GM12878 (cell line): ENCODE data around the gene THADA. TPM values are rescaled to one million over a fixed set of nuclear protein-coding genes. Genes with fewer than 3 reads are reported as not detected.

Source experiments
- ATAC-seq: fragments of 200-7000 bp; cut with Tn5 transposase; 3 replicates; pipeline ENCODE4 v1.9.1; 2020; ENCODE audit warnings: mild to moderate bottlenecking, moderate library complexity
- BruUV-seq: library from RNA; stranded (reverse); fragments of 400-500 nt; replicated peaks from 2 replicates; lab custom pipeline; 2021; lab: Mats Ljungman, UMichigan
- CTCF ChIA-PET: fragments of 300-600 bp; sonication (Branson Sonifier 250); formaldehyde crosslinking; extraction: SDS; loops from one replicate; lab custom pipeline; 2021; ENCODE audit warnings: inconsistent platforms; lab: Yijun Ruan, JAX
- POLR2A ChIA-PET: fragments of 350-600 bp; formaldehyde crosslinking; extraction: SDS; loops from one replicate; lab custom pipeline; 2021; ENCODE audit warnings: inconsistent platforms; lab: Charles Lee
- RAD21 ChIA-PET: fragments of 300-600 bp; sonication (Branson Sonifier 250); formaldehyde crosslinking; loops from one replicate; lab custom pipeline; 2023; ENCODE audit warnings: antibody characterized with exemption; ENCODE audit not compliant: unreplicated experiment; lab: Charles Lee
- SMC1A ChIA-PET: fragments of 300-600 bp; sonication (Branson Sonifier 250); formaldehyde crosslinking; loops from one replicate; lab custom pipeline; 2023; ENCODE audit not compliant: unreplicated experiment, uncharacterized antibody; lab: Charles Lee
- DNase-seq: peaks from one replicate; pipeline ENCODE4 v3.0.0-alpha.2; 2011; ENCODE audit warnings: low read depth, low spot score
- FAIRE-seq: peaks from 3 replicates; lab custom pipeline; 2011; peaks lifted over from hg19 to GRCh38; lab: Jason Lieb, UNC
- H2AFZ ChIP-seq: 2 replicates; pipeline ENCODE4 v1.6.0; 2011; ENCODE audit warnings: low read depth, low read length, control low read depth; ENCODE audit not compliant: control insufficient read depth
- H3K27ac ChIP-seq: 2 replicates; pipeline ENCODE4 v1.5.1; 2011; ENCODE audit warnings: control low read depth; ENCODE audit not compliant: control insufficient read depth, insufficient read depth
- H3K27me3 ChIP-seq, 2 experiments: replicated peaks in 1 of 2; 2 replicates each; pipeline versions ENCODE4 v1.6.0 to v1.6.1; 2011; ENCODE audit warnings: low read length in 1 of 2; ENCODE audit not compliant: control insufficient read depth in 2 of 2, insufficient read depth in 2 of 2
- H3K36me3 ChIP-seq, 2 experiments: 2 replicates each; pipeline ENCODE4 v1.5.1; 2011; ENCODE audit warnings: low read length in 1 of 2; ENCODE audit not compliant: control insufficient read depth in 2 of 2, insufficient read depth in 2 of 2
- H3K4me1 ChIP-seq: 2 replicates; pipeline ENCODE4 v1.6.1; 2011; ENCODE audit warnings: mild to moderate bottlenecking, low read length, moderate library complexity, mixed read lengths; ENCODE audit not compliant: control insufficient read depth, insufficient read depth
- H3K4me2 ChIP-seq: 2 replicates; pipeline ENCODE4 v1.6.0; 2011; ENCODE audit warnings: control low read depth; ENCODE audit not compliant: control insufficient read depth, insufficient read depth
- H3K4me3 ChIP-seq: fragments of 200-600 bp; sonication (generic); 2 replicates; pipeline ENCODE4 v1.5.1; 2016
- H3K79me2 ChIP-seq: 2 replicates; pipeline ENCODE4 v1.6.0; 2011; ENCODE audit warnings: low read length; ENCODE audit not compliant: control insufficient read depth, insufficient read depth
- H3K9ac ChIP-seq: 2 replicates; pipeline ENCODE4 v1.8.0; 2011; ENCODE audit warnings: low read length, control low read depth, mixed read lengths; ENCODE audit not compliant: control insufficient read depth, insufficient read depth
- H3K9me3 ChIP-seq: replicated peaks from 3 replicates; pipeline ENCODE4 v1.5.1; 2011; ENCODE audit warnings: mild to moderate bottlenecking, low read length; ENCODE audit not compliant: control insufficient read depth, insufficient read depth
- H4K20me1 ChIP-seq: 2 replicates; pipeline ENCODE4 v1.6.0; 2011; ENCODE audit not compliant: control insufficient read depth, insufficient read depth
- CEBPZ ChIP-seq: fragments of 150-350 bp; IDR thresholded peaks from 2 replicates; pipeline ENCODE4 v1.6.1; 2016; ENCODE audit warnings: low read depth, low read length
- RAD51 ChIP-seq: fragments of 450-650 bp; IDR thresholded peaks from 2 replicates; pipeline ENCODE4 v1.6.1; 2016; ENCODE audit warnings: moderate library complexity, mild to moderate bottlenecking, inconsistent platforms
- WGBS: methylation state at CpG from one replicate; pipeline ENCODE4 v1.1.6; 2016; ENCODE audit warnings: low lambda C conversion rate; ENCODE audit not compliant: insufficient replicate concordance, insufficient coverage; ENCODE audit errors: missing lambda C conversion rate; 5-methylcytosine and 5-hydroxymethylcytosine counted together
- in situ Hi-C: fragments of 300-500 bp; cut with MboI; formaldehyde crosslinking; loops from 9 replicates; pipeline ENCODE4 v1.14.3; 2018; ENCODE audit warnings: mixed read lengths
- intact Hi-C: fragments of 100-400 bp; cut with micrococcal nuclease; formaldehyde crosslinking; loops from one replicate; pipeline ENCODE4 v1.14.2; 2022; ENCODE audit not compliant: unreplicated experiment
- polyA plus RNA-seq, 11 experiments: library from polyadenylated mRNA; depleted of rRNA in 4 of 11; unstranded in 6 of 11; stranded (reverse) in 5 of 11; fragments of >200 nt; fragmentation: Nextera tagmentation in 4 of 11; fragmentation: Illumina TruSeq in 1 of 11; extraction: Ambion mirVana in 4 of 11; extraction: Trizol in 1 of 11; gene quantifications; 1 replicate in 1 of 11; 2 replicates in 10 of 11; pipeline versions ENCODE4 v1.2.1 to v1.2.3, GENCODE V29; 2011 to 2016; ENCODE audit warnings: inconsistent platforms in 2 of 11, missing spikeins in 2 of 11, low read depth in 1 of 11
- total RNA-seq, 4 experiments: library from RNA; depleted of rRNA in 3 of 4; stranded (reverse); fragments of >200 nt in 3 of 4; fragmentation: Illumina TruSeq in 1 of 4; extraction: Trizol in 1 of 4; gene quantifications; 2 replicates each; pipeline versions ENCODE4 v1.2.1 to v1.2.3, GENCODE V29; 2013 to 2021

THADA gene
- total and polyA plus RNA-seq, 10 of the 15 experiments (the other 5 are each of a cell fraction or from before 2014, with no cell fraction given), result 14.6 to 33.2 (median 23.2) TPM

- Histone ChIP-seq H3K9ac (no peak overlapping the region), H3K9me3 (no peaks in the 10 kb centered on the region; the same call in 2 of the 3 replicates), H3K27me3 (no peaks in the 10 kb centered on the region), H3K4me3 (no peak overlapping the region), H3K27ac (no peak overlapping the region), H3K36me3 (peaks cover 0 to 2% of the 10 kb centered on the region in 2 experiments; a peak in 1 of 4 replicates), H3K4me2 (no peak overlapping the region), H3K4me1 (peaks cover 14% of the 10 kb centered on the region), H3K79me2 (no peaks in the 10 kb centered on the region), H4K20me1 (no peaks in the 10 kb centered on the region), H2AFZ (no peak overlapping the region)
- ATAC-seq (no peak), DNase-seq (no peak), FAIRE-seq (no peak)
- no TSS peak for BruUV-seq
- intact Hi-C loops, result no loop called here
- in situ Hi-C loops, result no loop called here
- POLR2A ChIA-PET, result interaction anchor here (0.6 to 1.6 kb wide), 2 partner anchors 23 to 67 kb away, joined by 3 to 5 read pairs; no protein-coding TSS in a partner anchor
- TF ChIP-seq RAD51 (0 out of 2 replicates have a peak, but pooled peaks have one; percentile 21), CEBPZ (no peak)
- WGBS, result 95% methylated on average over 1 of the region's 1 CpG
- SMC1A ChIA-PET, result interaction anchor here (1.0 to 2.7 kb wide), 6 partner anchors 9 to 102 kb away, joined by 3 to 9 read pairs (median 5); no protein-coding TSS in a partner anchor
- CTCF ChIA-PET, result interaction anchor here (1.2 kb wide), 1 partner anchor 9 kb away, joined by 5 read pairs; no protein-coding TSS in a partner anchor
- RAD21 ChIA-PET, result no interaction called here
Measured at GRCh38 chr2:43379494-43379893, 216.3 kb downstream of the THADA start.
